ENCODE results near the gene DLG5. TPM values are rescaled to one million over a fixed set of nuclear protein-coding genes. Genes with fewer than 3 reads are reported as not detected.
"Not testable (repeated sequence)": the region's sequence is repeated elsewhere in the genome, so short reads cannot be mapped to it uniquely, and the experiment has no call there.

The DLG5 gene
- total RNA-seq, 2 experiments from 2014 or later: 3.2 to 3.5 TPM

DNA sequence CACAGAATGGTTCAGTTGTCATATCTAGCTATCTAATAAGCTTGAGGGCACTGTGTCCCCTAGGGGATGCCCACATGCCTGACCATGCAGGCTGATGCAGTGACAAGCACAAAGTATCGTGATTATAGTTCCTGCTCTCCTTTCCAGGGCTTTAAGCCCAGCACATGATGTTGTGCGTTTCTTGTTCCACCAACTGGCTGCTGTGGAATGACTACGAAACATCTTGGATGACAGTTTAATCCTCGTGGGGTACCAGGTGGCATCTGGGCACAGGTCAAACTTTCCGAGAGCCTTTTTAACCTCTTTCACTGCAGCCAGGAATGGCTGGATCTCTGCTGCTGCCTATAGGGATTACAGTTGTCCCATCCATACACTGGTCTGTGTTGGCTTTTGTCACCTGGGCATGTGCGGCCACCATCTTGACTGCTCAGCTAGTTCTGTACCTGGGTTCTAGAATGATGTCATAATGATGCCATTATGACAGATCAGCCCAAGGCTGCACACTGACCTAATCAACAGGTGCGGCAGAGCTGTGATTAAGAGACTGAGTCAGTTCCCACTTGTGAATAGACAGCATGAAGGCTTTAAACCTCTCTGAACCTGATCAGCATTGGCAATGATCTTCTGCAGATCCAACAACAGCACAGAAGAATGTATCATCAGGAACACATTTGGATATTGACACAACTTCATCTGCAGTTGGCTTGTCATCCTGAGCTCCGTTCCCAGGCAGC is 144.1 kb downstream of the DLG5 start:
- ChIA-PET CTCF (no interaction called here), POLR2A (no interaction called here)
- Mint-ChIP-seq H3K4me3 (no peak overlapping the region), H3K36me3 (ENCODE audit: low read depth) (no peaks in the 10 kb centered on the region), H3K27ac (no peak overlapping the region), H3K9me3 (ENCODE audit: insufficient read depth) (no peaks in the 10 kb centered on the region), H3K4me1 (ENCODE audit: low read depth) (no peaks in the 10 kb centered on the region), H3K27me3 (ENCODE audit: low read depth) (peaks cover 4% of the 10 kb centered on the region)
- ATAC-seq (no peak), DNase-seq (no peak)

DNA sequence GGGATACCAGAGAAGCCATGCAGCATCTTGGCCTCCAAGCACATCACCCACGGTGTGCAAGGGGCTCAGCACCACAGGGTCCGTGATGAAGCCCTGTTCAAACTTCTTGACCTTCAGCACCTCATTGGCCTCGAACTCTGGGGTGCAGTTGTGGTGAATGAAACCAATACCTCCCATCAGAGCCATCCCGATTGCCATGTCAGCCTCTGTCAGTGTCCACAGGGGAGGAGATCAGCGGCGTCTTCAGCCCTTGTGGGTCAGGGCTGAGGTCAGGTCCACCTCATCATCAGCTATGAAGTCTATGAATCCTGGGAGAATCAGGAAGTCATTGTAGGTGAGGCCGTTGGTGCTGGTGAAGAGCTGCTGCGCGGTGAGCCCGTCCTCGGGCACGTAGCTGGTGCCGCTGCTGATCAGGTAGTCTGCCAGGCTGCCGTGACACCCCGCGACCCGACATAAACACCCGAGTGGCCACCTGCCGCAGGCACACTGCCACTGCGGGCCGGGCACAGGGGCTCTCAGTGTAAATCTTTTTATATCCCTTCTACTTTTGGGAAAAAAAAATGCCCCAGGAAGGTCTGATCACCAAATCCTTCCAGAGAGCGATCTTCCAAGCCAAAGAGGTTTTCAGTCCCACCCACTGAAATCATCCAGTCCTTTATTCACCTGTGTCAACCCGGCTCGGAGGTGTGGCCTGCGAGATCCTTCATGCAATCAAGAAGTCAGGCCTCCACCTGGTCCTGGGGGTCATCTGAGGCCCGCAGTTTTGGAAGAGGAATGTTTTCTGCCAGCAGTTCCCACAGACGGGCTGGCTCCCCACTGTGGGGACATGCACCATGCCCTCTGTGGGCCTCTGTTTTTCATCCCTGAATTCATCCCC is 144.9 kb downstream of the DLG5 start:
- ATAC-seq (no peak), DNase-seq (no peak)
- ChIA-PET CTCF (no interaction called here), POLR2A (no interaction called here)
- no peaks in the 10 kb centered on the region for H3K36me3 Mint-ChIP-seq (ENCODE audit: low read depth)
- H3K27ac Mint-ChIP-seq: no peak overlapping the region
- no peak overlapping the region for H3K4me3 Mint-ChIP-seq
- peaks cover 2% of the 10 kb centered on the region for H3K9me3 Mint-ChIP-seq (ENCODE audit: insufficient read depth)
- peaks cover 4% of the 10 kb centered on the region for H3K27me3 Mint-ChIP-seq (ENCODE audit: low read depth)
- no peaks in the 10 kb centered on the region for H3K4me1 Mint-ChIP-seq (ENCODE audit: low read depth)

DNA sequence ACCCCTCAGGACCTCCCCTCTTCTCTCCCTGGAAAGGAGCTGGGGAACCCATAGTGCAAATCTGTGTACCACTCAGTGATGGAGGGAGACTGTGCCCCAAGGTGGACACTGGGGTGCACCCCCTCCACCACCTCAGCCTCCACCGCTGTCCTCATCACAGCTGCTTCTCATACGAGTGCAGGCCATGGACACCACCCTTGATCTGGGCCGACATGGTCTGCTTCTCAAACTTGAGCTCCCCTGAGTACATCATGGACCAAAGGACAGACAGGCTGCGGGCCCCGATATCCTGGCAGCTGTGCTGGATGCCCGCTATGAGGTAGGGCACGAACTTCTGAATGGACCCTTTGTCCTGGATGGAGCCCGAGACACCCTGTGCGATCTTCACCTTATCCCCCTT is 146.4 kb downstream of the DLG5 start:
- CTCF ChIA-PET: no interaction called here
- Mint-ChIP-seq H3K27ac (no peak overlapping the region), H3K4me3 (no peak overlapping the region), H3K9me3 (ENCODE audit: insufficient read depth) (peaks cover 10% of the 10 kb centered on the region), H3K36me3 (ENCODE audit: low read depth) (peaks cover 2% of the 10 kb centered on the region), H3K27me3 (ENCODE audit: low read depth) (peaks cover 8% of the 10 kb centered on the region), H3K4me1 (ENCODE audit: low read depth) (no peaks in the 10 kb centered on the region)
- ATAC-seq: no peak
- POLR2A ChIA-PET: no interaction called here
- no peak for DNase-seq

DNA sequence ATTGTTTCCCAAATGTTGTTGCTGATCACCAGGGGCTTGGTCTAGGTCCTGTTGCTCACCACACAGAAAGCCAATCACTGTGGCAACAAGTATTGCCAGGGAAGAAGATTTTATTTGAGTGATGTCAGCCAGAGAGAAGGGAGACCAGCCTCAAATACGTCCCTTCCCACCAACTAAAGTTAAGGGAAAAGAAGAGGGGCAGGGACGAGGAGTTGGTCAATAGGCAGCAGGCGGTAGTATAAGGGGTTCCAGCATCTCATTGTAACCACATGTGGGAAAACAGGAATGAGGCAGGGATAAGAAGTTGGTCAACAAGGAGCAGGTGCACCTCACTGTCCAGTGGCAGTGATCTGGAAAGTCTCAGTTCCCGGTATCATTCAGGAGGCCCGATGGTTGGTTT is 150.1 kb downstream of the DLG5 start:
- H3K36me3 Mint-ChIP-seq (ENCODE audit: low read depth): peaks cover 2% of the 10 kb centered on the region
- H3K9me3 Mint-ChIP-seq (ENCODE audit: insufficient read depth): peaks cover 10% of the 10 kb centered on the region
- POLR2A ChIA-PET: no interaction called here
- CTCF ChIA-PET: no interaction called here
- H3K27ac Mint-ChIP-seq: no peak overlapping the region
- H3K4me1 Mint-ChIP-seq (ENCODE audit: low read depth): no peaks in the 10 kb centered on the region
- DNase-seq (no peak), ATAC-seq (no peak)
- H3K4me3 Mint-ChIP-seq: no peak overlapping the region
- H3K27me3 Mint-ChIP-seq (ENCODE audit: low read depth): peaks cover 7% of the 10 kb centered on the region

DNA sequence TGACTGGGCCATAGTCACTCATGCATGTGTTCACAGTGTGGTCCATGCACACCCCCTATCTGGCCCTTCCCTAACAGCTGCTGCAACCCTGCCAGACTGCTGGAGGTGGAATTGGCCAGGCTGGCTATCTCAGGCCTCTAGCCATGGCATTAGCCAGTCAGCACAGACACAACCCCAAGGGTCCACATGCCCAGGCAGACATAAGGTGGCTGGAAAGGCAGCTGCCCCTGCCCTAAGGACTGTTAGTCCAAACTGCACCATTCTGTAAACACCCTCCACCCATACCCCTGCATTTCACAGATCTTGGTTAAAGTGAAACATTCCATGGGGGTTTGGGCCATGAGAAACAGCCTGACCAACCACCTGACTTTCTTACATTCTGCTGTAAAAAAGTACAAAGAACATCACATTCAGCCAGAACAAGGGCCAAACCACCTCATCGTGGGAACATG is 151.6 kb downstream of the DLG5 start:
- ChIA-PET CTCF (no interaction called here), POLR2A (no interaction called here)
- no peak overlapping the region for H3K4me3 Mint-ChIP-seq
- peaks cover 7% of the 10 kb centered on the region for H3K27me3 Mint-ChIP-seq (ENCODE audit: low read depth)
- no peak for DNase-seq
- ATAC-seq: no peak
- H3K27ac Mint-ChIP-seq: no peak overlapping the region
- H3K36me3 Mint-ChIP-seq (ENCODE audit: low read depth): peaks cover 2% of the 10 kb centered on the region
- no peaks in the 10 kb centered on the region for H3K4me1 Mint-ChIP-seq (ENCODE audit: low read depth)
- H3K9me3 Mint-ChIP-seq (ENCODE audit: insufficient read depth): peaks cover 10% of the 10 kb centered on the region

DNA sequence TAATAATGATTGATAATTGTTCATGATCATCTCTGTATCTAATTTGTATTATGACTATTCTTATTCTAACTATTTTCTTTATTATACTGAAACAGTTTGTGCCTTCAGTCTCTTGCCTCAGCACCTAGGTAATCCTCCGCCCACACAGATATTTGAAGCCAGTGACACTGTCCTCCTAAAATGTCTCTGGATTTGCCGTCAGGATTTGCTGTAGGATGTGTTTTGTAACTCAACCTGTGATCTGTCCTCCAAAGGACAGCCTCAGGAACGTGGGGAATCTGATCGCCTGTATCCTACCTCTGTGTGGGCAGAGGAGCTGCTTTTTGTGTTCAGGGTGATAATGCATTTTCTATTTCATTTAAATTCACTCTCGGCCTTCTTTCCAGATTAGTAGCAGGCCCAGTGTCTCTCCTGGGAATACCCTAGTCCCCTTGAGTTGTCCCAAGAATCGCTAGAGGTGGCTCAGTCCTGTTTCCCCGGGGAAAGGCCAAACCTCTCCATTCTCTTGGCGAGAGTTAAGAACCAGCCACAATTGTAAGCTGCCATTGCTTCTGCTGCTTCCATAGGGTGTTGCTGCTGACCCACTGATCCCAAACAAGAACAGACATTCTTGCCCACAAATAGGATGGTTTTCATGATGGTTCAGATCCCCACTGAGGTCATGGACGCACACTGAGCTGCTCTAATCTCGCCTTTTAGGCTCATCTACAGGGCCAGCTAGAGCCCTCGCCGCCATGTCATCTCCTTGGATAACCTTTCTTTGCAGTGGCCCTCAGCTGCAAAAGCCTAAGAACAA is 152.7 kb downstream of the DLG5 start:
- H3K36me3 Mint-ChIP-seq (ENCODE audit: low read depth): peaks cover 2% of the 10 kb centered on the region
- DNase-seq: no peak
- H3K9me3 Mint-ChIP-seq (ENCODE audit: insufficient read depth): peaks cover 10% of the 10 kb centered on the region
- ChIA-PET CTCF (no interaction called here), POLR2A (interaction anchor here (0.8 kb wide), 1 partner anchor 45 kb away, joined by 3 read pairs; no protein-coding TSS in a partner anchor)
- H3K27me3 Mint-ChIP-seq (ENCODE audit: low read depth): peaks cover 7% of the 10 kb centered on the region
- ATAC-seq: no peak
- H3K4me1 Mint-ChIP-seq (ENCODE audit: low read depth): no peaks in the 10 kb centered on the region
- H3K27ac Mint-ChIP-seq: no peak overlapping the region
- H3K4me3 Mint-ChIP-seq: no peak overlapping the region

DNA sequence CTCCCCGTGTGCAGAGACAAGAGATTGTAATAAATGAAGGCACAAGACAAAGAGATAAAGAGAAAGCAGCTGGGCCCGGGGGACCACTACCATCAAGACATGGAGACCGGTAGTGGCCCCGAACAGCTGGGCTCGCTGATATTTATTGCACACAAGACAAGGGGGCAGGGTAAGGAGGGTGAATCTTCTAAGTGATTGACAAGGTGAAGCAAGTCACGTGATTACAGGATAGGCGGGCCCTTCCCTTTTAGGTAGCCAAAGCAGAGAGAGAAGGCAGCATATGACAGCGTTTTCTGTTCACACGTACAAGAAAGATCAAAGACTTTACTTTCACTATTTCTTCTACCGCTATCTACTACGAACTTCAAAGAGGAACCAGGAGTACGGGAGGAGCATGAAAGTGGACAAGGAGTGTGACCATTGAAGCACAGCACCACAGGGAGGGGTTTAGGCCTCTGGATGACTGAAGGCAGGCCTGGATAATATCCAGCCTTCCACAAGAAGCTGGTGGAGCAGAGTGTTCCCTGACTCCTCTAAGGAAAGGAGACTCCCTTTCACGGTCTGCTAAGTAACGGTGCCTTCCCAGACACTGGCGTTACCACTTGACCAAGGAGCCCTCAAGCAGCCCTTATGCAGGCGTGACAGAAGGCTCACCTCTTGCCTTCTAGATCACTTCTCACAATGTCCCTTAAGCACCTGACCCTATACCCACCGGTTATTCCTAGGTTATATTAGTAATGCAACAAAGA is 153.5 kb downstream of the DLG5 start:
- ATAC-seq; H3K36me3 Mint-ChIP-seq (ENCODE audit: low read depth); H3K4me1 Mint-ChIP-seq (ENCODE audit: low read depth); H3K4me3 Mint-ChIP-seq; POLR2A ChIA-PET; H3K27me3 Mint-ChIP-seq (ENCODE audit: low read depth); DNase-seq; H3K27ac Mint-ChIP-seq: not testable (repeated sequence)
- CTCF ChIA-PET: interaction anchor here (0.8 kb wide), 1 partner anchor 61 kb away, joined by 3 read pairs; no protein-coding TSS in a partner anchor
- H3K9me3 Mint-ChIP-seq (ENCODE audit: insufficient read depth): peaks cover 10% of the 10 kb centered on the region

DNA sequence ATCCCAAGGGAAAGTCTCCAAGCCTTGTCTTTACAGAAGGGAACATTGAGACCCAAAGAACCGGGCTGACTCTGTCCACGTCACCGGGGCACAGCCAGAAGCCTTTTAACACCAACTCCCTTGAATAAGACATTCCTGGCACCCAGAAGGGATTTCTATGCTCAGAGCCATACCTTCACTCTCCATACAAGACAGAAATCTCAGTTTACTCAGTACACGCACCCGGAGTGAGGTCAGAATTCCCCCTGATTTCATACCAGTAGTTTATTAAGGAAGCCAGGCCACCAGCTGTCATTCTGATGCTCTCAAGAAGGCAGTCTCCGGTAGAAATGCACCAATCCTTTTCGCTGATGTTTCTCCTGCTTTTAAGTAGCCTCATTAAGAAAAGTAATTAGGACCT is 154.7 kb downstream of the DLG5 start:
- CTCF ChIA-PET: interaction anchor here (0.8 kb wide), 1 partner anchor 60 kb away, joined by 3 read pairs; no protein-coding TSS in a partner anchor
- Mint-ChIP-seq H3K4me1 (ENCODE audit: low read depth) (no peaks in the 10 kb centered on the region), H3K36me3 (ENCODE audit: low read depth) (peaks cover 2% of the 10 kb centered on the region), H3K27ac (no peak overlapping the region), H3K4me3 (no peak overlapping the region), H3K9me3 (ENCODE audit: insufficient read depth) (peaks cover 10% of the 10 kb centered on the region), H3K27me3 (ENCODE audit: low read depth) (peaks cover 18% of the 10 kb centered on the region)
- ATAC-seq (no peak), DNase-seq (no peak)
- POLR2A ChIA-PET: no interaction called here

DNA sequence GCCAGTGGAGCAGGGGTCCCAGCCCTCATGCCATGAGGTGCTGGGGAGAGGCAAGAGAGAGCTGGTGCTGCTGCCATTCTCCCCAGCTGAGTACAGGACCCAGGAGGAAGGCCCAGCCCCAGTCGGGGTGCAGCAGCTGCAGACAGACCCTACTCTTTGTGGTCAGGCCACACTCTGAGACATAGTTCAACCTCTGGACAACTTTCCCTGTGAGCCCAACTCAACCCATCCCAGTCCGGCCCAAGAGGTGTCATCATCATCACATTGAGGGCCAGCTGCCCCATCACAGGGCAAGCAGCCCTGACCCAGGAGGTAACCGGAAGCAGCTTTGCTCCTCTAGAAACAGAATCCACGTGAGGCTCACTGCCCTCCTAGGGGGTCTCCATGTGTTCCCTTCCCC is 155.1 kb downstream of the DLG5 start:
- H3K9me3 Mint-ChIP-seq (ENCODE audit: insufficient read depth): peaks cover 6% of the 10 kb centered on the region
- ATAC-seq (no peak), DNase-seq (no peak)
- ChIA-PET POLR2A (no interaction called here), CTCF (no interaction called here)
- H3K4me3 Mint-ChIP-seq: no peak overlapping the region
- H3K27me3 Mint-ChIP-seq (ENCODE audit: low read depth): peaks cover 22% of the 10 kb centered on the region
- no peak overlapping the region for H3K27ac Mint-ChIP-seq
- peaks cover 2% of the 10 kb centered on the region for H3K36me3 Mint-ChIP-seq (ENCODE audit: low read depth)
- no peaks in the 10 kb centered on the region for H3K4me1 Mint-ChIP-seq (ENCODE audit: low read depth)

DNA sequence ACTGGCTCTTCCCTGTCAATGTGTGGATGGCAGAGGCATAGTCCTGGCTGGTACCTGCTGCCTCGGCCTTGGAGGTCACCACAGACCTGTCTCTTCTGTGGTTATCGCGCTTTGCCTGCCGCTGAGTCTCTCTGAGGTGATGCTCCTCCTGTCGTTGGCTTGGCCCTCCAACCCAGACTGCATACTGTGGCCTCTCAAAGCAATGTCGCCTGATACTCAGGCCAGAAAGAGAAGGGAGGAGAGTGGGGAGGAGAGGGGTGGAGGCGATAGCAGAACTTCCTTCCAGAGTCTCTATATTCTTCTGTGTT is 155.7 kb downstream of the DLG5 start:
- Mint-ChIP-seq H3K4me1 (ENCODE audit: low read depth) (no peaks in the 10 kb centered on the region), H3K27ac (no peak overlapping the region), H3K4me3 (no peak overlapping the region), H3K9me3 (ENCODE audit: insufficient read depth) (no peaks in the 10 kb centered on the region), H3K27me3 (ENCODE audit: low read depth) (peaks cover 23% of the 10 kb centered on the region), H3K36me3 (ENCODE audit: low read depth) (no peaks in the 10 kb centered on the region)
- POLR2A ChIA-PET: no interaction called here
- no peak for ATAC-seq
- CTCF ChIA-PET: no interaction called here
- DNase-seq: no peak

DNA sequence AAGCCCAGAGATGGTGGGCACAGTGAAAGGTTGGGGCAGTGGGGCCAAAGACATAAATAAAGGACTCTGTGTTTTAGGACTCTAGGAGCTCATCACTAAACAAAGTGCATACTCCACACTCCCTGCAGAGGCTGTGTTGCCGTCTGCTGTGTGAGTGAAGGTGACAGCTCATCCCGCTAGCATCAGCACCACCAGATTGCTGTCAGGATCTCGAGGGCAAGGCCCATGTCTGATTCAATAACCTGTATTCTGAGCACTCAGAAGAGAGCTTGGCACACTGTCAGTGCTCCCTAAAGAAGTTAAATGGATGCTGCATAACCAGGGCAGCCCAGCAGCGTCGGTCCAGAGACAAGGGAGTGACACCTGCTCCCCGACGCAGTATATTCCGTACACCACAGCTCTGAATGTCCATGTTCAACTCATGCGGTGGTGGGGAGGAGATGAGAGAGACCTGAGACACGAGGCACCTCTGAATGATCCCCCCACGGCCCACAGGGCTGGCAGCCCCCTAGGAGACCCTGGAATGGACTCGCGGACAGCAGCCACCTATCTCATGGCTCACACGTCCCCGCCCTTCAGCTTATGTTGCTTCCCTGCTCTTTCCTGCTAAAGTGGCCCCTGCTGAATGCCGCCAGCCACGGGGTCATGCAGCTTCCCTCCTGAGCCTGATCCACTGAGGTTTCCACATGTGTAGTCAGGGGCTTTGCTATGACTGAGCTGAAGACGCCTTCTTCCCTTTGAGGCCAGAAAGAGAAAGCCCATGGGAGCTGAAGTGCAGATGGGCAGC is 156.3 kb downstream of the DLG5 start:
- no peak for DNase-seq
- ChIA-PET CTCF (no interaction called here), POLR2A (no interaction called here)
- no peak for ATAC-seq
- Mint-ChIP-seq H3K27me3 (ENCODE audit: low read depth) (peaks cover 19% of the 10 kb centered on the region), H3K36me3 (ENCODE audit: low read depth) (no peaks in the 10 kb centered on the region), H3K27ac (no peak overlapping the region), H3K4me3 (no peak overlapping the region), H3K4me1 (ENCODE audit: low read depth) (no peaks in the 10 kb centered on the region), H3K9me3 (ENCODE audit: insufficient read depth) (no peaks in the 10 kb centered on the region)

Measured in activated CD8-positive, alpha-beta T cell treated with anti-CD3 and anti-CD28 coated beads, Interleukin-2, amount 10 ng/mL, durations not matched to agents 7 days and 5 days (primary cell).